HG02852 (cell line): ENCODE measurements around the gene FLNC.
A peak's percentile ranks its signal among the peaks of the same experiment; 100 is the strongest.

Source experiments
- ATAC-seq: cut with Tn5 transposase; IDR thresholded peaks from one replicate; pipeline ENCODE4 v1.9.1; 2021; ENCODE audit warnings: mild to moderate bottlenecking, moderate library complexity; ENCODE audit not compliant: unreplicated experiment

FLNC gene, protein sequence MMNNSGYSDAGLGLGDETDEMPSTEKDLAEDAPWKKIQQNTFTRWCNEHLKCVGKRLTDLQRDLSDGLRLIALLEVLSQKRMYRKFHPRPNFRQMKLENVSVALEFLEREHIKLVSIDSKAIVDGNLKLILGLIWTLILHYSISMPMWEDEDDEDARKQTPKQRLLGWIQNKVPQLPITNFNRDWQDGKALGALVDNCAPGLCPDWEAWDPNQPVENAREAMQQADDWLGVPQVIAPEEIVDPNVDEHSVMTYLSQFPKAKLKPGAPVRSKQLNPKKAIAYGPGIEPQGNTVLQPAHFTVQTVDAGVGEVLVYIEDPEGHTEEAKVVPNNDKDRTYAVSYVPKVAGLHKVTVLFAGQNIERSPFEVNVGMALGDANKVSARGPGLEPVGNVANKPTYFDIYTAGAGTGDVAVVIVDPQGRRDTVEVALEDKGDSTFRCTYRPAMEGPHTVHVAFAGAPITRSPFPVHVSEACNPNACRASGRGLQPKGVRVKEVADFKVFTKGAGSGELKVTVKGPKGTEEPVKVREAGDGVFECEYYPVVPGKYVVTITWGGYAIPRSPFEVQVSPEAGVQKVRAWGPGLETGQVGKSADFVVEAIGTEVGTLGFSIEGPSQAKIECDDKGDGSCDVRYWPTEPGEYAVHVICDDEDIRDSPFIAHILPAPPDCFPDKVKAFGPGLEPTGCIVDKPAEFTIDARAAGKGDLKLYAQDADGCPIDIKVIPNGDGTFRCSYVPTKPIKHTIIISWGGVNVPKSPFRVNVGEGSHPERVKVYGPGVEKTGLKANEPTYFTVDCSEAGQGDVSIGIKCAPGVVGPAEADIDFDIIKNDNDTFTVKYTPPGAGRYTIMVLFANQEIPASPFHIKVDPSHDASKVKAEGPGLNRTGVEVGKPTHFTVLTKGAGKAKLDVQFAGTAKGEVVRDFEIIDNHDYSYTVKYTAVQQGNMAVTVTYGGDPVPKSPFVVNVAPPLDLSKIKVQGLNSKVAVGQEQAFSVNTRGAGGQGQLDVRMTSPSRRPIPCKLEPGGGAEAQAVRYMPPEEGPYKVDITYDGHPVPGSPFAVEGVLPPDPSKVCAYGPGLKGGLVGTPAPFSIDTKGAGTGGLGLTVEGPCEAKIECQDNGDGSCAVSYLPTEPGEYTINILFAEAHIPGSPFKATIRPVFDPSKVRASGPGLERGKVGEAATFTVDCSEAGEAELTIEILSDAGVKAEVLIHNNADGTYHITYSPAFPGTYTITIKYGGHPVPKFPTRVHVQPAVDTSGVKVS (N-terminal part only)

GRCh38 chr7:128830231-128831177, at the start of gene FLNC:
Gene FLNC, plus strand, starts transcription at chr7:128830406. Its CDS starts 232 bp downstream, at chr7:128830638.
- no peak for ATAC-seq

DNA sequence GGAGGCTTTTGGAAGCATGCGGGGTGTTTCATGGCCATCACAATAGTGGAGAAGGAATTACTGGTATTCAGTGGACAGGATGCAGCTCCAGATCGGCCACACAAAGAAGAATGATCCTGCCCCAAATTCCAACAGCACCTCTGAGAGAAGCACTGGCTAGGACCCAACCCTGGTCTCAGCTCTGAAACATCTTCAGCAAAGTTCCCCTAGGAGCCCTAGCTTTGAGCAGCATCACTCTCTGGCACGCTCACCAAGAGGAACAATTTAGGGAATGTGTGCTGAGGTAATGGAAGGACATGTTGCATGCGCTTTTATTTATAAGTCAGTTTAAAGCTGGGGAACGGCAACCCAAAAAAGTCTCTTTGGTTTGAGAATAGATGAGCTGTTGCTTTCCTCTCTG, 49.1 kb upstream of the FLNC start:
- ATAC-seq = no peak

- ATAC-seq = no peak
Measured at GRCh38 chr7:128781851-128782250, 48.4 kb upstream of the FLNC start.

DNA sequence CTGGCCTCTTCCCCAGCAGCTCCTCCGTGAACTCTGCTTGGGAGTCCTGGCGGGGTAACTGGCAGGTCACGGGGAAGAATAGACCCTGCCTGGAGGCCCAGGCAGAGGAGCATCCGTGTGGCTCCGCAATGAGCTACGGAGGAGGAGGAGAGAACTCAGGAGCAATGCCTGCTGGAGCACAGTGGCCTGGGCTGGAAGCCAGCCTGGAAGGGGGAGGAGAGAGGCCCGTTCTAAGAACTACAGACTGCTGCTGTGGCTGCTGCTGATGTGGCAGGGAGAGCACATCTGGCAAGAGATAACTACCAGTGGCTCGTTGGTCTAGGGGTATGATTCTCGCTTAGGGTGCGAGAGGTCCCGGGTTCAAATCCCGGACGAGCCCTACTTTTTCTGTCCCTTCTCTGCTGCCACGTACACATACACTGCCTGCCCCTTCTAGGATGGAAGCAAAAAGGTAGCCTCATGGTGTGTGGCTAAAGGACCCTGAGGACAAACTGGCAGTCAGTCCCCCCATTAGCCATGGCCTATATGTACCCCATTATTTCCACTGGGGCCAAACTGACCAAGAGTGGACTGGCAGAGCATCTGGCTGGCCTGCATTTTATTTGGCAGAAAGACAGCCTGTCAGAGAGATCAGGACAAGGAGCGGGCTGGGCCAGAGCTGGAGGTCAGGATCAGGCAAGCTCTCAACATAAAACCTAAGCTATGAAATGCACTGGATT, 46.9 kb upstream of the FLNC start:
- no peak for ATAC-seq

DNA sequence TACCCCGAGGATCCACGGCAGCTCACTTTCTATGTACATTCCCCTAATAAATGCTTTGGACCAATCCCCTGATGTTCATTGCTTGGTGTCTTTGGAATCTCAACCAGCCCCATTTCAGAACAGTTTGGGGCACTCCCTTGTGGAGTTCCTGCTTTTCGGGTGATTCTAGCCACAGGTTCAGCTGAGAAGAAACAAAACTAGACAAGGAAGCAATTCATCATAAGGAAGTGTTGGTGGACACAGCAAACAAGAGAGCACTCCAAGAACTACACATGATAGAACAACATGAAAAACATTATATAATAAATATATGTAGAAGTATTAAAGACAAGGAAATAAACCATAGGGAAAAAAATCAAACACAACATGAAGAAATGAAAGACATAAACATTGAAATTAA, 44.5 kb upstream of the FLNC start:
- ATAC-seq = no peak

DNA sequence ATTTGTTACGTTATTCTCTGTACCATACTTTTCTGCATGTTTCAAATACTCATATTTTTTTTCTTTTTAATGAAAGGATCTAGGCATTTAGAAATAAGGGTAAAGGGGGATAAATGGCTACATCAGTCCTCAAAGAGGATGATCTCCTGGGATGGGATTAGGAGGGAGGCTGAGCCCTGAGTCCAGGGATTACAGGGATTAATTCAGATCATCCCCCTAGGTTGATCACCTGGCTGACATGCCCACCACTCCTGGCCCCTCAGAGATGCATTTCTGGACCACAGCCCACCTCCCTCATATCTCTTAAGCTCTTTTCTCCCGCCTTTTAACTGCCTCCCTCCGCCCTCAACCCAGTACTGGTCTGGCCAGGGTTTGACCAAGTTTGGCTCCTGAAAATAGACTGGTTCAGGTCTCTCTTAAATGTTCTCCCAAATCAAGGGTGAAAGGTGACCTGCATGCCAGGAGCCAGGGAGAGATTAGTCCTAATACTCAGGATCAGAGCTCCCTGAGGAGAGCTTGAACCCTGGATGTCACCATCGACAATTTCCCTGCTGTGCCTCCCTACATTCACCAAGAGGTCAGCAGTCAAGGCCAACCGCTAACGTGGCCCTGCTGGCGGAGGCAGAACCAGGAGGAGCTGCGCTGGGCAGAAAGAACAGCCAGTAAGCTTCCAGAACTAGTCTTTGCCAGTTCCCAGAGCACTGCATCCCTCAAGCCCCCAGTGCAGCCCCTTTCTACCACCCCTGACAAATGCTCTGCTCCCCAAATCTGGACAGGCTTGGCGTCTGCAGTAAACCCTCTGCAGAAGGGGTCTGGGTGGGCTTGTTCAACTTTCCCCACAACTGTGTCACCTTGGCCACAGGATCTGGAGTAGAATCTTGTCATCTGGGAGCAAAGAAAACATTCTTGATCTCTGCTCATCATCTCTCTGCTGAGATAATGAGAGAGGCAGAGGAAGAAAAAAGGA, 41.5 kb upstream of the FLNC start:
- ATAC-seq = no peak

- ATAC-seq = no peak
Measured at GRCh38 chr7:128790315-128791041, 39.7 kb upstream of the FLNC start.

DNA sequence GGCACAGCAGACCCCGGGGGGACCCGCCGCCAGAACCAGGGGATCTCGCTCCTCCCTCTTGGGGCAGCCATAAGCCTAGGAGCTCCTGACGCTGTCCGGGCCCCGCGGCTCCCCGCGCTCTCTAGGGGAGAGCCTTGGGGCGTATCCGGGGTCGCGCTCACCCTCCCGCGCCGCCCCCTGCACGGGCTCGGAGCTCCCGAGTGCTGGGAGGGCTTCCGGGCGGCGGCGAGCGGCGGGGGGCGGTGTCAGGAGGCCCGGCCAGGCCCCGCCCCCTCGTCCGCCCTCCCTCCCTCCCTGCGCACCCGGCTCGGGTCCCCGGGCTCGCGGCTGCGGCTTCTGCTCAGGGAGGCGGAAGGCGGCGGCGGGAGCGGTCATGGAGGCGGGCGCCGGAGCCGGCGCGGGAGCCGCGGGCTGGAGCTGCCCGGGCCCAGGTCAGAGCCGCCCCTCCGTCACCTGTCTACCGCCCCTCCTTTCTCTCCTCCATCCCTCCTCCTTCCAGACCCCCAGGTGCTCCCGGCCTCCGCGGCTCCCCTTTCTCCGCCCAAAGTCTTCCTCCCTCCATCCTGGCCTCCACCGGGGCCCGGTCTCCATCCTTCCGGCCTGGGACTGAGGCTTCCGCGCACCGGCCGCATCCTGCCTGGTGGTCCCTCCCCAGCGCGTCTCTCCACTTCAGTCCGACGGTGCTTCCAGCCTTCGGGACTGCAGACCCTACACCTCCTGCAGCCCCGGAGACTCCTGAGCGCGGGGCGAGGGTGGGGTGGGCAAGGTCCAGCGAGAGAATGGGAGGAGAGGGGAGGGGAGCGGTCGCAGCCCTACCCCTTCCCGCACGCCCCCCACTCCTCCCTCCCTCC, 38.9 kb upstream of the FLNC start, which contains the start of gene CCDC136:
TSS of gene CCDC136 (plus strand) at position 848 of the 851 bp plus-strand sequence. CDS start 444 bp downstream, outside the sequence.
- peak; percentile 83 for ATAC-seq

DNA sequence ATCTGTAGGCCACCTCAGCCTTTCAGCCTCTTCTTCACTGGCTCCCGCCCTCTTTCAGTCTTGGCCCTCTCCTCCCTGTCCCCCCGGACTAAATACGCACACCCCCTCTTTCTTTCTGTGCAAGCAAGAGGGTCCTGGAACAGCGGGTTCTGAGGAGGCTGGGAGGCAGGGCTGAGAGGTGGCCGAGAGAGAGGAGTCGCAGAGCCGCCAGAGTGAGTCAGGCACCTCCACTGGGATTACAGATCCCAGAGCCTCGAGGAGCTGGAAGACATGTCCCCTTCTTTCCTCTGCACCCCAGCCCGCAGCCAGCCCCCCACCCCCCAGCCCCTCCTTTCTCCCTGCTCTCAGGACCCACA, 38.3 kb upstream of the FLNC start:
- ATAC-seq = no peak

DNA sequence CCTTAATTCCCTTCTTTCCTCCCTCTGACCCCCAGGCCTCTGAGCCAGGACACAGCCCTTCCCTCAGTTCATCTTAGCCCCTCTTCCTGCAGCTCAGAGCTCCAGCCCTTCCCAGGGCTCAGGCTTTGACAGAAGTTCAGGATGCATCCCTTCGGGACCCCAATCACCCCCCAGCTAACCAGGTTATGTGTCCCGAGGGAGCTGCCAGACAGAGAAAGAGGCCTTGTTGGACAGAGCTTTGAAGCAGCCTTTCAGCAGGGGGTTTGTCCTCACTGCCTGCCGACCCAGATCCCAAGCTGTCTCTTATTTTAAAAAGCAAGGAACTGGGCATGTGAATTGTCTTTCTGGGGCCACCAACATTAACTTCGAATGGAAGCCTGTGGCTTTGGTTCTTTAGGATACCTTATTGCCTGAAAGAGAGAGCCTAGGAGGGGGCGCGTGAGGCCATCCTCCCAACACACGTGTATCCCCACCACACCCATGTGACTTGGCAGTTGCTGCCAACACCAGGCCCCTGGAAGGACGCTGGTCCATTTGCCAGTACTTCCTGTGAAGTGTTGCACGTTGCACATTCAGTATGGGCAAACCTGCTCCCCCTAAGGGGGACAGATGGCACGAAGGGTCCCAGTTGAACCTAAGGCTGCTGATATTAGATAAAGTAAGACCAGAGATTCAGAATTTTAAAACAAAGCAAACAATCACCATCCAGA, 37.6 kb upstream of the FLNC start:
- no peak for ATAC-seq

DNA sequence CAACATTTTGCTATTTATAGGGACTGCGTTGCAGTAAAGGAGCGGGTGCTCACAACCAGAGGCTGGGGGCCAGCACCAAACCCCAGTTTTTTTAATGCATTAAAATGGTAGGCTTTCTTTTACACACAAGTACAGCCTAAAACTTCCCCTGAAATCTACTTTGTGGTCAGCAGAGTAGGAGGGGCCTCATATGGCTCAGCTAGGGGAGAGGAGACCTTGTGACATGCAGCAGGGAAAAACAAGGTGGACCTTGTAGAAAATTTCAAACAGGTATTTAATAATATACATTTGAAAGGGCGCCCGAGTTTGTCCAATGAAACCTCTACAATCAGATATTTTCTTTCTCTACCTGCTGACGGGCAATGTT, 37.0 kb upstream of the FLNC start:
- no peak for ATAC-seq

DNA sequence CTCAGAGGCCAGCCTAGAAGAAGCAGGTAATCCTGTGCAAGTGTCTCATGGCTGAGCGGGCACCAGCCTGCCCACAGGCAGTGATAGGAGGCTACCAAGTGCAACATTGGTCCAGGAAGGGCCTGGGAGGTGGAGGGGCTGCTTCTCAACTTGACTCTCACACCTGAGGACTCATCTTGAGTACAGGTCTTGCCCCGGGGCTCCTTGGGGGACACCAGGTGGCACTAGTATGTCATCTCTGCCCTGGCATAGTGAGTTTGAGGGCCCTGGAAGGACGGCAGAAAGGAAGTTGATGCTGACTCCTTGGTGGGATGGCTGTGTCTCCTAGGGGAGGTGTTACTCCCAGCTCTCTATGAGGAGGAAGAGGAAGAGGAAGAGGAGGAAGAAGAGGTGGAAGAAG, 36.2 kb upstream of the FLNC start:
- ATAC-seq = no peak

DNA sequence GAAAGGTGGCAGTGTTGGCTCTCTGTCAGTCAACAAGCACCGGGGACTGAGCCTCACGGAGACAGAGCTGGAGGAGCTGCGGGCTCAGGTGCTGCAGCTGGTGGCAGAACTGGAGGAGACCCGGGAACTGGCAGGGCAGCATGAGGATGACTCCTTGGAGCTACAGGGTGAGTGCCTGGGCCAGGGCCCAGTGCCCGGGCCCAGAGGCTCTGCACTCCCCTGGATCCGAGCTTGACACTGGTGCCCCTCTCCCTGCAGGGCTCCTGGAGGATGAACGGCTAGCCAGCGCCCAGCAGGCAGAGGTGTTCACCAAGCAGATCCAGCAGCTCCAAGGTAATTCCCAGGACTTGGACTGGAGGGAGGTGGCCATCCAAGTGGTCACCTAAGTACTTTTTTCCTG, 35.8 kb upstream of the FLNC start:
- ATAC-seq = no peak

DNA sequence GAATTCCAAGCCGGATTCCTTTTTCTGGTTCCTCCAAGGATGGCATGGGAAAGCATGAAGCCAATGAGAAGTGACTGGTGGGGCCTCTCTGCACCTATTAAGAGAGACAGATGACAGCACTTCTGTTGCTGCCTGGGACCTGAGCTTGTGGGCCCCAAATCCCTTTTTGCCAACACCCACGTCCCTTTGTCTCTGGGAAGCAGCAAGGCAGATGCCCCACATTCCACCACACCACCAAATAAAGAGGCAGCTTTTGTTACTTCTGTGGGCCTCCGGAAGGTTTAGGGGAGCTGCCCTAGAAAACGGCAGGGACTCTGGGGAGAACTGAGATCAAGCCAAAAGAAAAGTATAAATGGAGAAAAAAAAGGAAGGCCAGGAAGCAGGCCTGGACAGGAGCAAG, 35.1 kb upstream of the FLNC start:
- ATAC-seq = no peak

GRCh38 chr7:128796327-128796726, 33.9 kb upstream of the FLNC start:
- no peak for ATAC-seq

GRCh38 chr7:128799451-128799850, 30.8 kb upstream of the FLNC start:
- ATAC-seq = no peak
